Subcutaneous adipose tissue (tissue), 4 donors: Measurements from ENCODE around the gene KIRREL3. TPM values are rescaled to one million over a fixed set of nuclear protein-coding genes. Genes with fewer than 3 reads are reported as not detected.

Source experiments
- total RNA-seq, 4 donors: library from RNA; depleted of rRNA; stranded (reverse); fragments of >200 nt; gene quantifications; one replicate each; pipeline ENCODE4 v1.1.0, GENCODE V29; 2016
- TF ChIP-seq, protein P1 (sequence below): fragments of 450-650 bp; IDR thresholded peaks from one replicate; pipeline ENCODE4 v1.5.1; 2016; ENCODE audit warnings: low read depth, mild to moderate bottlenecking, control low read depth, antibody characterized with exemption, moderate library complexity

The KIRREL3 gene
- total RNA-seq, 4 donors from 2014 or later: not detected

DNA sequence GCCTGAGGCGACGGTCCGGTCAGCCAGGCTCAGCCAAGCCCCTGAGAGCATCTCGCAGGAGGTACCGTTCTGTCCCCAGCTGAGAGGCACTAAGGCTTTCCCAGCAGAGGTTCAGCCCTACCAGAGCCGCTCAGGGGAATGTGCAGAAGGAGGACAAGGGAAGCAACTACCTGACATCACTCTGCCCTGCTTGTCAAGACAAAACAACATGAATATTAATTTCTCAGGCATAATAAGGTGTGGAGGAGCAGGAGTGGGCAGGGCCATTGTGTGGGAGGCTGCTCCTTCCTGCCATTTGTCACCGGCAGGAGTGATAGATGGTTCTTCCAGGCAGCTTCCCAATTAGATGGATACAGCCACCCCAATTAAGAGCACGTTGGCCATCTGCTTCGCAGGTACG, 181.4 kb downstream of the KIRREL3 start:
- TF ChIP-seq, protein P1, sequence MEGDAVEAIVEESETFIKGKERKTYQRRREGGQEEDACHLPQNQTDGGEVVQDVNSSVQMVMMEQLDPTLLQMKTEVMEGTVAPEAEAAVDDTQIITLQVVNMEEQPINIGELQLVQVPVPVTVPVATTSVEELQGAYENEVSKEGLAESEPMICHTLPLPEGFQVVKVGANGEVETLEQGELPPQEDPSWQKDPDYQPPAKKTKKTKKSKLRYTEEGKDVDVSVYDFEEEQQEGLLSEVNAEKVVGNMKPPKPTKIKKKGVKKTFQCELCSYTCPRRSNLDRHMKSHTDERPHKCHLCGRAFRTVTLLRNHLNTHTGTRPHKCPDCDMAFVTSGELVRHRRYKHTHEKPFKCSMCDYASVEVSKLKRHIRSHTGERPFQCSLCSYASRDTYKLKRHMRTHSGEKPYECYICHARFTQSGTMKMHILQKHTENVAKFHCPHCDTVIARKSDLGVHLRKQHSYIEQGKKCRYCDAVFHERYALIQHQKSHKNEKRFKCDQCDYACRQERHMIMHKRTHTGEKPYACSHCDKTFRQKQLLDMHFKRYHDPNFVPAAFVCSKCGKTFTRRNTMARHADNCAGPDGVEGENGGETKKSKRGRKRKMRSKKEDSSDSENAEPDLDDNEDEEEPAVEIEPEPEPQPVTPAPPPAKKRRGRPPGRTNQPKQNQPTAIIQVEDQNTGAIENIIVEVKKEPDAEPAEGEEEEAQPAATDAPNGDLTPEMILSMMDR: no peak

- TF ChIP-seq, protein P1: no peak
Observed at GRCh38 chr11:126817523-126818450, 182.8 kb downstream of the KIRREL3 start.

DNA sequence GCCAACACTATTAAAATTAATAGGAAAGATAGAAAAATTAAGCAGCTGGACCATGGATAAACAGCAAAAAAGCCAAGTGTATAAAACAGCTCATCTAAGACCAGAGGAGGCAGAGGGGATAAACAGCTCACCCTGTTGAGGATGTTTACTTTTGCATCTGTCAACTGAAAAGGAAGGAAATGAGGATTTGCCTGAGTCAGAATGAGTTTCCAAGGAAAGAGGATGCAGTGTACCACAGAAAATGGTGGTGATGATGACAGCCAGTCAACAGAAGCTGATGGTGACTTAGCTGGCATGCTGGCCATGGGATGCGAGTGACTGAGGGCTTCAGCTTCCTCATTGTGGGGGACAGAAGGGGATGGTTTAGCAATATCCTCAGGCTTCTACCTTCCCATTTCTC, 183.5 kb downstream of the KIRREL3 start:
- TF ChIP-seq, protein P1: no peak

DNA sequence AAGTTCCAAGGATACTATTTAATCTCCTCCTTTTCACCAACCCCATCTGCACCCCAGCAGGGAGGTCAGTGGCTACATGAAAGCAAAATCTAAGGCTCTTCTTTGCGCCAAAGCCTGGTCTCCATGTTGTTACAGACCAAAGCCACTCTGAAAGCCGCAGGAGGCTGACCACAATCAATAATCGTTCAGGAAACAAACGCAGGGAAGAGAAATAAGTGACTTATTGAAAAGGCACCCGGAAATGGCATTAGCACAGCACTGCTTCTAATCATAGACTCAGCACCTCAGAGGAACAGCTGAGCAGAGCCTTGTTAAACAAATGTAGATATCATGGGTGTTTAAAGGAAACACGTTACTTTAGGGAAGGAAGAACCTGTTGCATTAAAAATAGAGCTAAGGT, 183.9 kb downstream of the KIRREL3 start:
- TF ChIP-seq, protein P1: no peak

DNA sequence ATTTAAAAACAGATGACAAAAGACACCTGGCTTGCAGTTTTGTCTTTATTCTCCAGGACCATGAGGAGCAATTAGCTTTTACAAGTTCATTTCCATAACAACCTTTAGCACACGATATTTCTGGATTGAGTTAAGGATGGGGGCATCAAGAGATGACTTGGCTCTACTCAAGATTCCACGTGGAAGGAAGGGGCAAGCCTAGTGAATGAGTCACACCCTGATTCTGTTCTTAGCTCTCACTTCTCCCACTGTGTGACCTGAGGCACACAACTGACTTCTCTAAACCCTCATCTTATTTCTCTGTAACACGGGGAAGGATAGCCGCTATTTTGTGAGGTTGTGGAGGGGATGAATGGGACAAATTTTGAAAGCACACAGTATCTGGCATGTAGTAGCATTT, 185.5 kb downstream of the KIRREL3 start:
- TF ChIP-seq, protein P1: no peak

DNA sequence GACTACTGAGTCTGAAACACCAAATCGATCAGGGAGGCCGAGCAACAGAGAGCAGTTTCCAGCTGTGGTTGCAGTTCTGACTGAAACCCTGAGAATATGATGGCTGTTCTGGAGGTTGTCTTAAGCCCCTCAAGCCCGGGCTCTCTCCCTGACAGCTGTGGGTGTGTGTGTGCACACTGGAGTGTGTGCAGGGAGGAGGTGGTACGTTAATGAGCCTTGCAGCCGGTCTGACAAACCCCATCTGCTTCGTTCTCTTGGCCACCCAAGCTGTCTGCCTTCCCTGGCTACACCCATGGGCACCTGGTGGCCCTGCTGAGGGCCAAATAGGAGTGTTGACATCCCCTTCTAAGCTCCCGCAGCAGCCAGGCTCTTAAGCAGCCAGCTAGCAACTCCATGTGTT, 189.8 kb downstream of the KIRREL3 start:
- TF ChIP-seq, protein P1: no peak

GRCh38 chr11:126809514-126810289, 190.9 kb downstream of the KIRREL3 start:
- TF ChIP-seq, protein P1: no peak
